ENCODE data around the gene SNRPA.
"Not testable (repeated sequence)": the region's sequence is repeated elsewhere in the genome, so short reads cannot be mapped to it uniquely, and the experiment has no call there.

Gene SNRPA

DNA sequence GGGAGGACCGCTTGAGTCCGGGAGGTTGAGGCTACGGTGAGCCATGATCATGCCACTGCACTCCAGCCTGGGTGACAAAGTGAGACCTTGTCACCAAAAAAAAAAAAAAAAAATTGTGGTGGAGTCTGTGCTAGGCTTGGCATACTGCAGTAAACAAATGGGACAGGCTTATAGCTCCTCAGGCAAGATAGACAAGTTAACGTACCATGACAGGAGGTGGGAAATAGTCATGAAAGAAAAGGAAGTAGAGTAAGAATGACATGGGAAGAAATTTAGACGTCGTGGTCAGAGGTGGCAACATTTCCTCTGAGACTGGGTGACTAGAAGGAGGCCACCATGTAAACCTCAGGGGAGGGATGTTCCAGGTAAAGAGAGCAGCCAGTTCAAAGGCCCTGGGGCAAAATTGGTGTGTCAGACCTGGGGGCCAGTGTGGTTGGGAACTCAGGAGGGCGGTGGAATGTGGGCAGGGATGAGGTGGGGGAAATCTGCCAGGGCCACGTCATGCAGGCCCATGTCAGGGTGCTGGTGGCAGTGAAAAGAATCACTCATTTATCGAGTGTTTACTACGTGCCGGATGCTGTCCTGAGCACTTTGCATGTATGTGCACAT lies 5.6 kb downstream of the SNRPA start:
- ChIA-PET POLR2A (interaction anchor here (0.7 kb wide), 1 partner anchor 29 kb away, joined by 4 read pairs; no protein-coding TSS in a partner anchor), CTCF (interaction anchor here (1.0 to 1.5 kb wide), 3 partner anchors 10 to 22 kb away, joined by 3 read pairs; partner anchors contain the start of gene RAB4B)
- DNase-seq (ENCODE audit: extremely low spot score), result no peak
- TF ChIP-seq, protein P1, sequence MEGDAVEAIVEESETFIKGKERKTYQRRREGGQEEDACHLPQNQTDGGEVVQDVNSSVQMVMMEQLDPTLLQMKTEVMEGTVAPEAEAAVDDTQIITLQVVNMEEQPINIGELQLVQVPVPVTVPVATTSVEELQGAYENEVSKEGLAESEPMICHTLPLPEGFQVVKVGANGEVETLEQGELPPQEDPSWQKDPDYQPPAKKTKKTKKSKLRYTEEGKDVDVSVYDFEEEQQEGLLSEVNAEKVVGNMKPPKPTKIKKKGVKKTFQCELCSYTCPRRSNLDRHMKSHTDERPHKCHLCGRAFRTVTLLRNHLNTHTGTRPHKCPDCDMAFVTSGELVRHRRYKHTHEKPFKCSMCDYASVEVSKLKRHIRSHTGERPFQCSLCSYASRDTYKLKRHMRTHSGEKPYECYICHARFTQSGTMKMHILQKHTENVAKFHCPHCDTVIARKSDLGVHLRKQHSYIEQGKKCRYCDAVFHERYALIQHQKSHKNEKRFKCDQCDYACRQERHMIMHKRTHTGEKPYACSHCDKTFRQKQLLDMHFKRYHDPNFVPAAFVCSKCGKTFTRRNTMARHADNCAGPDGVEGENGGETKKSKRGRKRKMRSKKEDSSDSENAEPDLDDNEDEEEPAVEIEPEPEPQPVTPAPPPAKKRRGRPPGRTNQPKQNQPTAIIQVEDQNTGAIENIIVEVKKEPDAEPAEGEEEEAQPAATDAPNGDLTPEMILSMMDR (IDR thresholded peaks at IDR 0.05; ENCODE audit: control extremely low read depth, extremely low read depth, low read depth, missing control alignments), result no peak

- no peak for DNase-seq (ENCODE audit: extremely low spot score)
- TF ChIP-seq, protein P1 (IDR thresholded peaks at IDR 0.05; ENCODE audit: control extremely low read depth, extremely low read depth, low read depth, missing control alignments), result no peak
- ChIA-PET CTCF (interaction anchor here (0.9 to 1.6 kb wide), 3 partner anchors 13 to 95 kb away, joined by 3 to 5 read pairs (median 4); no protein-coding TSS in a partner anchor), POLR2A (interaction anchor here (1.2 kb wide), 1 partner anchor 40 kb away, joined by 3 read pairs; the partner anchor contains the start of gene EGLN2)
These were observed 7.5 kb downstream of the SNRPA start for GRCh38 chr19:40758491-40758890.

- CTCF ChIA-PET, result interaction anchor here (1.5 to 1.6 kb wide), 2 partner anchors 19 to 47 kb away, joined by 5 to 6 read pairs; partner anchors contain the start of gene RAB4B
- TF ChIP-seq, protein P1 (IDR thresholded peaks at IDR 0.05; ENCODE audit: control extremely low read depth, extremely low read depth, low read depth, missing control alignments), result no peak
- no peak for DNase-seq (ENCODE audit: extremely low spot score)
- POLR2A ChIA-PET, result interaction anchor here (0.7 kb wide), 1 partner anchor 9 kb away, joined by 5 read pairs; no protein-coding TSS in a partner anchor
These were observed 8.3 kb downstream of the SNRPA start for GRCh38 chr19:40759352-40759751.

DNA sequence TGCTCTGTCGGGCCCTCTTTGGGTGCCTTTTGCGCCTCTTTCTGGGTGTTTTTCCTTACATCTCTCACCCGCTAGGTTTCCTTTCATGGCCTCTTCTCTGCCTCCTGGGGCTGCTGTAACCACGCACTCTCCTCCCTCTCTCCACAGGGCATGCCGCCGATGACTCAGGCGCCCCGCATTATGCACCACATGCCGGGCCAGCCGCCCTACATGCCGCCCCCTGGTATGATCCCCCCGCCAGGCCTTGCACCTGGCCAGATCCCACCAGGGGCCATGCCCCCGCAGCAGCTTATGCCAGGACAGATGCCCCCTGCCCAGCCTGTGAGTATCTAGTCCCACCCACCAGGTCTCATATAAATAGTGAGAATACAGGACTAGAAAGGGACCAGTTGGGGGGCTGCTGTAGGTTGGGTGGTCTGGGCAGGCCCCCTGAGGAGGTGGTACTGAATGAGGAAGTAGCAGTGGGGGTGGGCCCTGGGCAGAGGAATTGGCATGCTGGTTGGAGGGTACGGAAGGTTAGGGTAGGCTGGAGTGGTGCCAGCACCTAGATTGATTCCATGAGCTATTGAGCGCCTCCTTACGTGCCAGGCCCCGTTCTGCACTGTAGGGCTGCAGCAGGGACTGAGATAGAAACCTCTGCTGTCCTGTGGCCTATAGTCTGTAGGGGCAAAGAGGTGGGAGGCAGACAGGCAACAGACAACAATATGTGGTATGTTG lies 11.9 kb downstream of the SNRPA start:
- DNase-seq (ENCODE audit: extremely low spot score), result no peak
- ChIA-PET POLR2A (interaction anchor here (0.5 kb wide), 1 partner anchor 31 kb away, joined by 5 read pairs; no protein-coding TSS in a partner anchor), CTCF (interaction anchor here (1.1 to 1.7 kb wide), 2 partner anchors 9 to 128 kb away, joined by 3 to 5 read pairs; no protein-coding TSS in a partner anchor)
- TF ChIP-seq, protein P1 (IDR thresholded peaks at IDR 0.05; ENCODE audit: control extremely low read depth, extremely low read depth, low read depth, missing control alignments), result no peak

DNA sequence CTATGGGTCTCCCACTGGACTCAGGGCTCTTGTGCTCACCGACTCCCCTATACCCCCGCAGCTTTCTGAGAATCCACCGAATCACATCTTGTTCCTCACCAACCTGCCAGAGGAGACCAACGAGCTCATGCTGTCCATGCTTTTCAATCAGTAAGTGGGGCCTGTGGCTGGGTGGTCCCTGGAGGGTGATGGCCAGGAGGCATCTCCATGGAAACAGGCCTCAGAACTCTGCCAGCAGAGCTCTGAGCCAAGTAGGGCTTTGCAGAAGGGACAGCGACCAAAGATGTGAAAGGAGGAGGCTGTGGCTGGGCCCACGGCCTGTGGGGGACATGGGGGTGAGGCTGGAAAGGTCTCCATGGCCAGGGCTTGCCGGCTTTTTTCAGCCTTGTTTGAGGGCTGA lies 12.5 kb downstream of the SNRPA start:
- ChIA-PET CTCF (interaction anchor here (1.1 to 1.7 kb wide), 2 partner anchors 9 to 129 kb away, joined by 3 to 5 read pairs; no protein-coding TSS in a partner anchor), POLR2A (interaction anchor here (0.5 kb wide), 1 partner anchor 31 kb away, joined by 5 read pairs; no protein-coding TSS in a partner anchor)
- TF ChIP-seq, protein P1 (IDR thresholded peaks at IDR 0.05; ENCODE audit: control extremely low read depth, extremely low read depth, low read depth, missing control alignments), result no peak
- DNase-seq (ENCODE audit: extremely low spot score), result no peak

- POLR2A ChIA-PET, result no interaction called here
- CTCF ChIA-PET, result interaction anchor here (1.1 kb wide), 1 partner anchor 10 kb away, joined by 3 read pairs; no protein-coding TSS in a partner anchor
- TF ChIP-seq, protein P1 (IDR thresholded peaks at IDR 0.05; ENCODE audit: control extremely low read depth, extremely low read depth, low read depth, missing control alignments), result no peak
- no peak for DNase-seq (ENCODE audit: extremely low spot score)
These were observed 13.0 kb downstream of the SNRPA start for GRCh38 chr19:40763963-40764362.

GRCh38 chr19:40766385-40766784 lies 15.4 kb downstream of the SNRPA start:
- ChIA-PET POLR2A (interaction anchor here (1.1 kb wide), 1 partner anchor 11 kb away, joined by 9 read pairs; no protein-coding TSS in a partner anchor), CTCF (interaction anchor here (0.8 to 2.0 kb wide), 2 partner anchors 12 to 36 kb away, joined by 3 to 5 read pairs; partner anchors contain the start of gene RAB4B)
- not testable (repeated sequence) for DNase-seq (ENCODE audit: extremely low spot score)

Measured in GM10248 (cell line).